Ovary (tissue), 9 donors: ENCODE results near the gene KRT7. TPM values are rescaled to one million over a fixed set of nuclear protein-coding genes. Genes with fewer than 3 reads are reported as not detected.

Source experiments
- DNase-seq, 5 donors: peaks; one replicate each; pipeline ENCODE4 v3.0.0-alpha.2; 2019 to 2020
- H3K27ac ChIP-seq, 2 donors: fragments of 200-600 bp; one replicate each; pipeline versions ENCODE4 v1.5.1 to v1.8.0; 2019 to 2022
- H3K27me3 ChIP-seq: fragments of 200-600 bp; one replicate; pipeline ENCODE4 v1.8.0; 2022
- H3K36me3 ChIP-seq: fragments of 200-600 bp; sonication (generic); one replicate; pipeline ENCODE4 v1.5.1; 2019
- H3K4me1 ChIP-seq: one replicate; pipeline ENCODE4 v1.8.1; 2013; ENCODE audit warnings: mild to moderate bottlenecking, moderate library complexity; ENCODE audit not compliant: insufficient read depth
- H3K4me3 ChIP-seq: fragments of 200-600 bp; sonication (generic); one replicate; pipeline ENCODE4 v1.5.1; 2017
- H3K9me3 ChIP-seq, 2 donors: fragments of 200-600 bp in 1 of 2; sonication (generic) in 1 of 2; one replicate each; pipeline versions ENCODE4 v1.5.1 to v1.8.1; 2013 to 2019; ENCODE audit warnings: mild to moderate bottlenecking in 1 of 2, moderate library complexity in 1 of 2
- CTCF ChIP-seq, 3 donors: fragments of 450-650 bp in 2 of 3; fragments of 200-600 bp in 1 of 3; IDR thresholded peaks; one replicate each; pipeline versions ENCODE4 v1.5.1 to v1.8.0; 2016 to 2022; ENCODE audit warnings: antibody characterized with exemption in 3 of 3, mild to moderate bottlenecking in 1 of 3
- EP300 ChIP-seq: sonication (generic); formaldehyde crosslinking; IDR thresholded peaks from one replicate; pipeline ENCODE4 v1.6.1; 2017; ENCODE audit warnings: antibody characterized with exemption
- POLR2A ChIP-seq: fragments of 450-650 bp; IDR thresholded peaks from one replicate; pipeline ENCODE4 v1.6.1; 2017; ENCODE audit warnings: antibody characterized with exemption, mild to moderate bottlenecking, moderate library complexity
- WGBS, 3 donors: extraction: QIAGEN DNeasy Blood & Tissue Kit in 1 of 3; methylation state at CpG; one replicate each; pipeline versions ENCODE4 v1.1.5 to v1.1.7; 2013 to 2017; 5-methylcytosine and 5-hydroxymethylcytosine counted together
- intact Hi-C, 4 donors: fragments of 100-400 bp; cut with DNase I; formaldehyde crosslinking; loops; one replicate each; pipeline versions ENCODE4 v1.11.0 to v1.15.1; 2022 to 2023
- polyA plus RNA-seq, 2 donors: library from polyadenylated mRNA; stranded (reverse); fragments of 200-250 nt in 1 of 2; fragments of 350-450 nt in 1 of 2; fragmentation: Illumina TruSeq in 1 of 2; extraction: RNeasy Lipid Tissue Mini Kit (QIAGEN cat#74804) in 1 of 2; gene quantifications; one replicate each; pipeline ENCODE4 v1.2.3, GENCODE V29; 2013 to 2014
- total RNA-seq, 7 donors: library from RNA; depleted of rRNA in 2 of 7; stranded (reverse); fragments of >200 nt in 2 of 7; fragmentation: NEBNext Ultra II Directional in 3 of 7; extraction: Animal tissue kit (Norgen Biotek cat#: 25700) in 3 of 7; gene quantifications; one replicate each; pipeline versions ENCODE4 v1.1.0 to v1.2.4, GENCODE V29; 2016 to 2023
- donor health status: DM: no; HTN: no; CAD: no; lungs with moderate emphysema.
- donor health status: DM: no; HTN: no; CAD: no.
- donor health status: Bipolar disorder and iron deficiency.
- donor health status: DM: yes; HTN: yes; CAD: no.
- donor health status: DM: no; HTN: no; CAD: no.
- donor health status: DM: yes; HTN: yes; CAD: no.

The KRT7 gene
- total and polyA plus RNA-seq, 9 donors: 0.37 to 379 (median 22.7) TPM; not detected in 1

GRCh38 chr12:52275686-52276085 is 42.6 kb downstream of the KRT7 start:
- no peaks in the 10 kb centered on the region for H3K27me3 ChIP-seq
- no peak for DNase-seq
- no peak overlapping the region for H3K4me3 ChIP-seq
- H3K4me1 ChIP-seq: no peaks in the 10 kb centered on the region
- no peak for TF ChIP-seq EP300
- TF ChIP-seq POLR2A: no peak
- no peak for TF ChIP-seq CTCF (IDR thresholded peaks at IDR 0.05)
- H3K36me3 ChIP-seq: no peaks in the 10 kb centered on the region
- no peak overlapping the region for H3K27ac ChIP-seq
- WGBS, 3 donors: 50 to 53% (median 53%) methylated on average over 3 of the region's 3 CpGs
- intact Hi-C loops: loop anchor here in 2 of 4 donors (5.0 kb wide), 2 partner anchors 108 to 118 kb away; no protein-coding TSS in a partner anchor
- H3K9me3 ChIP-seq: no peaks in the 10 kb centered on the region

- Histone ChIP-seq H3K27me3 (no peaks in the 10 kb centered on the region), H3K27ac (no peak overlapping the region), H3K4me1 (no peaks in the 10 kb centered on the region), H3K9me3 (no peaks in the 10 kb centered on the region), H3K4me3 (no peak overlapping the region), H3K36me3 (no peaks in the 10 kb centered on the region)
- no peak for DNase-seq
- TF ChIP-seq CTCF (IDR thresholded peaks at IDR 0.05): no peak
- intact Hi-C loops: loop anchor here in 2 of 4 donors (5.0 kb wide), 2 partner anchors 110 to 120 kb away; no protein-coding TSS in a partner anchor
- WGBS, 3 donors: 74 to 94% (median 90%) methylated on average over 9 of the region's 9 CpGs
These were observed 44.6 kb downstream of the KRT7 start for GRCh38 chr12:52277486-52278245.

GRCh38 chr12:52278575-52279421 is 45.8 kb downstream of the KRT7 start:
- no peak overlapping the region for H3K4me3 ChIP-seq
- H3K27ac ChIP-seq: no peak overlapping the region
- intact Hi-C loops: loop anchor here in 2 of 4 donors (5.0 kb wide), 2 partner anchors 111 to 121 kb away; no protein-coding TSS in a partner anchor

More at GRCh38 chr12:52278575-52279421, 45.8 kb downstream of the KRT7 start:
- Histone ChIP-seq H3K9me3 (no peaks in the 10 kb centered on the region), H3K36me3 (no peaks in the 10 kb centered on the region), H3K4me1 (no peaks in the 10 kb centered on the region), H3K27me3 (no peaks in the 10 kb centered on the region)
- WGBS, 3 donors: 15 to 16% (median 15%) methylated on average over 31 to 32 of the region's 32 CpGs
- no peak for TF ChIP-seq EP300
- peak; percentile 77 to 83 (median 83) for TF ChIP-seq CTCF (IDR thresholded peaks at IDR 0.05)
- peak; percentile 51 to 84 (median 66) for DNase-seq
